OCI-M2 (cell line): Measurements from ENCODE around the gene CNTFR.

Source experiments
- DNase-seq: peaks from one replicate; lab custom pipeline; 2025; ENCODE audit not compliant: unreplicated experiment; lab: John Stamatoyannopoulos, UW

The CNTFR gene

DNA sequence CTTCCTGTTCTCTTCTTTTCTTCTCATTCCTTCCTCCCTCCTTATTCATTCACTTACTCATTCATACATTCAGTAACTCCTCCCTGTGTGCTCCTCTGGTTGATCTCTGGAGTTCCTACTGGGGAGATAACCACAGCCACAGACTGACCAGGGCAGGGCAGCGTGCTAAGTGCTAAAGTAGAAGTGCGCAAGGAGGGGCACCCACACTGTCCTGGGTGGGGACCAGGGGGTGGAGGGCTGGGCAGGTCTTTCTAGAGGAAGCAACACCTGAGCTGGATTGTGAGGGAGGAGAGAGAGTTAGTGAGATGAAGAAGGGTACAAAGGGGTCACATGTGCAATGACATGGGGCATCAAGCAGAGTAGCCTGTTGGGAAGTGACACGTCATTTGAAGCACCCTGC, 80.6 kb downstream of the CNTFR start:
- DNase-seq: no peak

DNA sequence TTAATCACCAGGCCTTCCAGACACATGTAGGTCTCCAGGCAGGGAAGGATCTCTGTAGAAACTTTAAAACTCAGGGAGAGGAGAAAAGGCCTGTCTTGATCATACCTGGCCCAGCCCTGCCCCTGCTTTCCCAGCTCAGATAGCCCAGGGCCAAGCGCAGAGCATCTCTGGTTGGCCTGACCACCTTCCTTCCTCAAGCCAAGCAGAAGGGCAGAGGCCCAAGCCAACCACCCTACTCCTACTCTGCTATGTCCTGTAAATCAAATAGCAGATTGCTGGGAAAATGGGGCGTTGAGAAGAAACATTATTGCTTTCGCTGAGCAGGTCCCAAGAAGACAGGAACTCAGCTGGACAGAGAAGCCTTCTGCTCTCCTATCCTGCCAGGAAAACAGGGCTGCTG, 81.1 kb downstream of the CNTFR start:
- DNase-seq: no peak

DNA sequence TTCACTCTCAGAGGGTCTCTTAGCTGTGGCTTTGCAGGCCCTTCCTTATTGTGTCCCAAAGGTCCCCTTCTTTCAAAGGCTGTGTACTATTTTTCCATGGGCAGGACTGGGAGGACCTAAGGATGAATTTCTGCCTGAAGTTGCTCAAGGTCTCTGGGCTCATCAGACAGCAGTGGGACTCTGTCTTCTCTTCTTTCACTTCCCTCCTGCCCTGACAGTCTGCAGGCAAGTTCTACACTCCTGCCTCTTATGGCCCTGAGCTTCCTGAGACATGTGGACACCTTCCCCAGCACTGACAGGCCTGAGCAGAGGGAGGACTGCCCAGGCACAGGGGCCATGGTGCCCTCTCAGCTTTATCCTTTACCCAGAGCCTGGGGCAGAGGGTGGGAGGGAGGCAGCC, 81.6 kb downstream of the CNTFR start:
- DNase-seq: no peak

DNA sequence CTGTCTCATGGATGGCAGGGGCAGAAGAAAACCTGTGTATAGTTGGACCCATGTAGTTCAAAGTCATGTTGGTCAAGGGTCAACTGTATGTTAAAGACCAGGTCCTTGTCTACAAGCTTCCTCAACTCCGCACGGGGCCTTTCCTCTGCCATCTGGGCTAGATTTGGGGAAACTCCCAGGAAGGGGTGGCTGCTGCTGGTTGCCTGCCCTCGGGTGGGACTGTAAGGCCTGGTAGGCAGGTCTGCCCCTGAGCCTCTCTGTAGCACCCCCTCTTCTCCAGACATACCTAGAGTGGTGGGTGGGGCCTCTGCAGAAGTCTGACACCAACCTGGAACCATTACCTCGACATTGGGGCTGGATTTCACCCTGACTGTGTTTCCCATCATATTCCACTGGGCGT, 82.0 kb downstream of the CNTFR start:
- DNase-seq: no peak

- no peak for DNase-seq
These were observed 82.9 kb downstream of the CNTFR start for GRCh38 chr9:34506623-34507022.

- DNase-seq: no peak
These were observed 84.0 kb downstream of the CNTFR start for GRCh38 chr9:34505370-34506120.

DNA sequence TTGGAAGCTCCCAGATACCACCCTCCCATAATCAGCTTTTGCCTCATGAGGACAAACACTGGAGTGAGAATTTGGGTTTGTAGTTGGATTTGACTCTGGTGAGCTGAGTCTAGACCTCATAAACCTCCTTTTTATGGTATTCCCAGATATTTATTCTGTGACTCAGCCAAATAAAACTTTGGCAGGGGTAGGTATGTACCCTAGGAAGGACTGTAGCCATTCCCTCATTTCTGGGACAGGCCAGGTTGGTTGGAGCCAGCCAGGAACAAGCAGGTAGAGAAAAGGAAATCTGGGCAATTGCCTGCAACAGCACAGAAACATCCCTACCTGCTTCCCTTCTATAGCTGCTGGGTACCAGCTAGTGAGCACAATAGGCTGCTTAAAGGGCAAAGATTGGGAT, 86.1 kb downstream of the CNTFR start:
- no peak for DNase-seq

- DNase-seq: no peak
These were observed 86.6 kb downstream of the CNTFR start for GRCh38 chr9:34502891-34503290.

DNA sequence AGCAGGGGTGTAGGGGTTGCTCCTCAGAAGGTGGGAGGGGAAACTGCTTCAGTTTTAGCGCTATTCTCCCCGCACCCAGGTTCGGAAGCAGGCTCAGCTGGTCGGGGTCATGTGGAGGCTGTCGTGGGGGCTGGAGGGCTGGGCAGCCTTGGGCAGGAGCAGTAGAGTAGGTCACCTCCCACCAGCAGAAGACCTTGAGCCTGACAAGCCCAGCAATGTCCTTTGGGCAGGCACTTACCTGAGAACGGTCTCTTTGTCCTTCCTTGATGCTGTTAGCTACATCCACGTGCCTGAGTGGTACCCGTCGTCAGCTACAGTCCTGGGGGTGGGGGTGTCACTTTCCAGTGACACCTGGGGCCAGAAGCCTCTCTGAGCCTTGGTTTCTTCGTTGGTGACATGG, 87.1 kb downstream of the CNTFR start:
- DNase-seq: no peak

DNA sequence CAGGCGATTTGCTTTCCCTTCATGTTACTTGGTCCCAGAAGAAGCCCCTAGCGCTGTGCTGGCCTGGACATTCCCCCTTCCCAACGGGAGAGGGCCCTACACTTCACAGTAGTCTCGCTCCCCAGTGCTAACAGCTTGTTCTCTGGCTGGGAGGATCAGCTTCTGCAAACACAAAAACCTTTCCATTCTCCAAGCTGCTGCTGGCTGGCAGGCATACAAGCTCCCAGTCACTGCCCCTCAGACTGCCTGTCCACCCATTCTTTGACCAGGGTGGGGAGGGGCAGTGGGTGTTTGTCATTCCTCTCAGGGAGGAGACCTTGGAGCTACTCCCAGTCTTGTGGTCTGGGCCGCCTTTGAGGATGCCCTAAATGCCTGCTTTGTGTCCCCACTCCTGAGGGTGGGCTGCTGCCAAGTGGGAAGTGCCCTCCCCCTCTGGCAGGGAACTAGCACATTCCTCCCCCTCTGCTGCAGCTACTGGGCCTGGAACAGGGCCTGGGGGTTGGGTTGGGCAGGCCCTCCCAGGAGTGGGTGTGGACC, 87.6 kb downstream of the CNTFR start:
- DNase-seq: no peak
